Measurements from ENCODE around the gene GPSM3.

GPSM3 gene

GRCh38 chr6:32175322-32175710, 17.1 kb downstream of the GPSM3 start:
- DNase-seq (ENCODE audit: low spot score) = no peak
- no peak for FAIRE-seq

GRCh38 chr6:32174416-32174815, 18.0 kb downstream of the GPSM3 start:
- DNase-seq (ENCODE audit: low spot score) (no peak), FAIRE-seq (no peak)

- no peak for DNase-seq (ENCODE audit: low spot score)
- FAIRE-seq = no peak
Observed at GRCh38 chr6:32173051-32173727, 19.3 kb downstream of the GPSM3 start.

- DNase-seq (ENCODE audit: low spot score) (no peak), FAIRE-seq (no peak)
Observed at GRCh38 chr6:32171234-32171633, 21.2 kb downstream of the GPSM3 start.

- no peak for DNase-seq (ENCODE audit: low spot score)
- no peak for FAIRE-seq
Observed at GRCh38 chr6:32170294-32170693, 22.1 kb downstream of the GPSM3 start.

GRCh38 chr6:32168807-32169591, 23.4 kb downstream of the GPSM3 start:
- no peak for DNase-seq (ENCODE audit: low spot score)
- no peak for FAIRE-seq

GRCh38 chr6:32168350-32168749, 24.1 kb downstream of the GPSM3 start:
- FAIRE-seq (no peak), DNase-seq (ENCODE audit: low spot score) (no peak)

- FAIRE-seq (no peak), DNase-seq (ENCODE audit: low spot score) (no peak)
Observed at GRCh38 chr6:32167761-32168262, 24.6 kb downstream of the GPSM3 start.

GRCh38 chr6:32167154-32167760, 25.2 kb downstream of the GPSM3 start:
- no peak for FAIRE-seq

GRCh38 chr6:32166411-32167061, 25.9 kb downstream of the GPSM3 start:
- DNase-seq (ENCODE audit: low spot score) = no peak
- no peak for FAIRE-seq

More at GRCh38 chr6:32167154-32167760, 25.2 kb downstream of the GPSM3 start:
- DNase-seq (ENCODE audit: low spot score) = no peak

GRCh38 chr6:32164295-32164694, 28.1 kb downstream of the GPSM3 start, which contains the start of gene EGFL8:
Gene EGFL8 (plus strand): TSS chr6:32164595. CDS start chr6:32166166, 1,571 bp downstream.
- DNase-seq (ENCODE audit: low spot score) (no peak), FAIRE-seq (no peak)

GRCh38 chr6:32163559-32164258, 28.7 kb downstream of the GPSM3 start:
- DNase-seq (ENCODE audit: low spot score) (no peak), FAIRE-seq (no peak)

GRCh38 chr6:32158052-32158451, 34.4 kb downstream of the GPSM3 start:
- DNase-seq (ENCODE audit: low spot score) (no peak), FAIRE-seq (no peak)

GRCh38 chr6:32156891-32157290, 35.6 kb downstream of the GPSM3 start:
- no peak for FAIRE-seq
- DNase-seq (ENCODE audit: low spot score) = no peak

GRCh38 chr6:32154514-32155161, 37.8 kb downstream of the GPSM3 start:
- FAIRE-seq = peak; percentile 44
- DNase-seq (ENCODE audit: low spot score) = peak; percentile 74

GRCh38 chr6:32153564-32154513, 38.6 kb downstream of the GPSM3 start, which contains the start of gene PPT2:
Gene PPT2 (plus strand): TSS chr6:32154141. CDS start chr6:32154595, 454 bp downstream.
- peak; percentile 83 for FAIRE-seq
- peak; percentile 89 for DNase-seq (ENCODE audit: low spot score)

GRCh38 chr6:32152769-32153563, 39.5 kb downstream of the GPSM3 start:
- FAIRE-seq (no peak), DNase-seq (ENCODE audit: low spot score) (no peak)

All from urothelium cell line (cell line).